ENCODE data around the gene CBFA2T3.
"Not testable (repeated sequence)": the region's sequence is repeated elsewhere in the genome, so short reads cannot be mapped to it uniquely, and the experiment has no call there.

The CBFA2T3 gene

GRCh38 chr16:88919936-88920335 is 57.1 kb downstream of the CBFA2T3 start:
- DNase-seq, result no peak

- DNase-seq, result not testable (repeated sequence)
Measured at GRCh38 chr16:88918896-88919295, 58.1 kb downstream of the CBFA2T3 start.

GRCh38 chr16:88917915-88918627 is 58.9 kb downstream of the CBFA2T3 start:
- no peak for DNase-seq

GRCh38 chr16:88917146-88917914 is 59.7 kb downstream of the CBFA2T3 start:
- no peak for DNase-seq

- DNase-seq, result no peak
Measured at GRCh38 chr16:88915639-88916327, 61.2 kb downstream of the CBFA2T3 start.

- no peak for DNase-seq
Measured at GRCh38 chr16:88914750-88915368, 62.1 kb downstream of the CBFA2T3 start.

GRCh38 chr16:88913870-88914269 is 63.1 kb downstream of the CBFA2T3 start:
- DNase-seq, result no peak

- DNase-seq, result no peak
Measured at GRCh38 chr16:88913001-88913612, 63.9 kb downstream of the CBFA2T3 start.

GRCh38 chr16:88912556-88912955 is 64.5 kb downstream of the CBFA2T3 start:
- no peak for DNase-seq

GRCh38 chr16:88911946-88912310 is 65.1 kb downstream of the CBFA2T3 start:
- no peak for DNase-seq

- DNase-seq, result no peak
Measured at GRCh38 chr16:88911136-88911945, 65.7 kb downstream of the CBFA2T3 start.

GRCh38 chr16:88910284-88911135 is 66.5 kb downstream of the CBFA2T3 start:
- DNase-seq, result no peak

- DNase-seq, result no peak
Measured at GRCh38 chr16:88909431-88910210, 67.4 kb downstream of the CBFA2T3 start.

- DNase-seq, result no peak
Measured at GRCh38 chr16:88908307-88908706, 68.7 kb downstream of the CBFA2T3 start.

- no peak for DNase-seq
Measured at GRCh38 chr16:88907768-88908167, 69.2 kb downstream of the CBFA2T3 start.

GRCh38 chr16:88906535-88907105 is 70.4 kb downstream of the CBFA2T3 start:
- no peak for DNase-seq

- DNase-seq, result no peak
Measured at GRCh38 chr16:88906020-88906419, 71.0 kb downstream of the CBFA2T3 start.

- DNase-seq, result no peak
Measured at GRCh38 chr16:88905563-88905962, 71.4 kb downstream of the CBFA2T3 start.

- DNase-seq, result no peak
Measured at GRCh38 chr16:88904676-88905365, 72.2 kb downstream of the CBFA2T3 start.

Measured in CD4-positive, alpha-beta T cell treated with Interleukin-10 for 1 hour (primary cell).